ENCODE measurements around the gene HERC2.
"Not testable (repeated sequence)": the region's sequence is repeated elsewhere in the genome, so short reads cannot be mapped to it uniquely, and the experiment has no call there.

The HERC2 gene

DNA sequence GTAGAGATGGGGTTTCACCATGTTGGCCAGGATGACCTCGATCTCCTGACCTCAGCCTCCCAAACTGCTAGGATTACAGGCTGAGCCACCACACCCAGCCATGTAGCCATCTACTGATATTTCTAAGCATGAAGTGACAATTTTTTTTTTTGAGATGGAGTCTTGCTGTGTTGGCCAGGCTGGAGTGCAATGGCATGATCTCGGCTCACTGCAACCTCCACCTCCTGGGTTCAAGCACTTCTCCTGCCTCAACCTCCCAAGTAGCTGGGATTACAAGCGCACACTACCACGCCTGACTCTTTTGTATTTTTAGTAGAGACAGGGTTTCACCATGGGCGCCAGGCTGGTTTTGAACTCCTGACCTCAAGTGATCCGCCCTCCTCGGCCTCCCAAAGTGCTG is 5.0 kb downstream of the HERC2 start:
- H3K79me2 ChIP-seq (ENCODE audit: insufficient read depth, low read length); H3K9me2 ChIP-seq (replicated peaks; ENCODE audit: insufficient read depth, low read length); H3K27ac ChIP-seq (ENCODE audit: low read depth, low read length); H3K4me2 ChIP-seq (ENCODE audit: low read depth, low read length, poor library complexity, severe bottlenecking); H3K4me3 ChIP-seq (ENCODE audit: insufficient read depth, low read length, poor library complexity, severe bottlenecking); H4K20me1 ChIP-seq (ENCODE audit: low read depth, low read length); H3K9me3 ChIP-seq (ENCODE audit: insufficient read depth, low read length); H3K36me3 ChIP-seq (ENCODE audit: low read length); H2AFZ ChIP-seq (ENCODE audit: low read depth, low read length, severe bottlenecking); H3K27me3 ChIP-seq (ENCODE audit: low read length); H3K9ac ChIP-seq (ENCODE audit: low read length); H3F3A ChIP-seq (ENCODE audit: insufficient read depth): not testable (repeated sequence)

DNA sequence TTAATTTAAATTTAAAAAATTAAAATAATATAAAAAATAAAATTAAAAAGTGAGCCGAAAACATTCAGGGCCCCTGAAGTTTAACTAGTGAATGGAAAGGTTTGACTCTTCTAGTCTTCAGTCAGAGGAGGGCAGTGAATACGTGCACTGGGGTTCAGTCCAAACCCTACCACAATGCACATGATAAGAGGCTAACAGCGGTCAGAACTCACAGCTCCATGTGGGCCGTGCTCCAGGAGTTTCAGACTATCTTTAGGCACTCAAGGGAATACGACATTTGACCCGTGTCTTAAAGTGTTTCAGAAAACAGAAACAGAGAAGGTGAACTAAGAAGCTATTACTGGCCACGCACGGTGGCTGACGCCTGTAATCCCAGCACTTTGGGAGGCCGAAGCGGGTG is 11.5 kb downstream of the HERC2 start:
- not testable (repeated sequence) for H3K27ac ChIP-seq (ENCODE audit: low read depth, low read length); H3K9ac ChIP-seq (ENCODE audit: low read length); H3K27me3 ChIP-seq (ENCODE audit: low read length); H3K36me3 ChIP-seq (ENCODE audit: low read length); H3K9me2 ChIP-seq (replicated peaks; ENCODE audit: insufficient read depth, low read length); H4K20me1 ChIP-seq (ENCODE audit: low read depth, low read length); H3K79me2 ChIP-seq (ENCODE audit: insufficient read depth, low read length); H3K4me3 ChIP-seq (ENCODE audit: insufficient read depth, low read length, poor library complexity, severe bottlenecking); H3K9me3 ChIP-seq (ENCODE audit: insufficient read depth, low read length); H3F3A ChIP-seq (ENCODE audit: insufficient read depth); H2AFZ ChIP-seq (ENCODE audit: low read depth, low read length, severe bottlenecking); H3K4me2 ChIP-seq (ENCODE audit: low read depth, low read length, poor library complexity, severe bottlenecking)

DNA sequence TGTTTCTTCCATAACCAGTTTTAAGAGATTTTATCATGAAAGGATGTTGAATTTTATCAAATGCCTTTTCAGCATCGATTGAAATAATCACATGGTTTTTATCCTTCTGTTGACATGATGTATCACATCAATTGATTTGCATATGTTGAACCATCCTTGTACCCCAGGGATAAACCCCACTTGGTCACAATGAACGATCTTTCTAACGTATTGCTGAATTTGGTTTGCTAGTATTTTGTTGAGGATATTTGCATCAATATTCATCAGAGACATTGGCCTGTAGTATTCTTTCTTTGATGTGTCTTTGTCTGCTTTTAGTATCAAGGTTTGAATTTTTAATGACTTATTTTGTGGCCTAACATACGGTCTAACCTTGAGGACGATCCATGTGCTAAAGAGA is 13.3 kb downstream of the HERC2 start:
- not testable (repeated sequence) for H3K9me2 ChIP-seq (replicated peaks; ENCODE audit: insufficient read depth, low read length); H3K79me2 ChIP-seq (ENCODE audit: insufficient read depth, low read length); H4K20me1 ChIP-seq (ENCODE audit: low read depth, low read length); H3K27ac ChIP-seq (ENCODE audit: low read depth, low read length); H3K9ac ChIP-seq (ENCODE audit: low read length); H3K4me2 ChIP-seq (ENCODE audit: low read depth, low read length, poor library complexity, severe bottlenecking); H3K4me3 ChIP-seq (ENCODE audit: insufficient read depth, low read length, poor library complexity, severe bottlenecking); H2AFZ ChIP-seq (ENCODE audit: low read depth, low read length, severe bottlenecking); H3K9me3 ChIP-seq (ENCODE audit: insufficient read depth, low read length); H3K36me3 ChIP-seq (ENCODE audit: low read length); H3F3A ChIP-seq (ENCODE audit: insufficient read depth); H3K27me3 ChIP-seq (ENCODE audit: low read length)

DNA sequence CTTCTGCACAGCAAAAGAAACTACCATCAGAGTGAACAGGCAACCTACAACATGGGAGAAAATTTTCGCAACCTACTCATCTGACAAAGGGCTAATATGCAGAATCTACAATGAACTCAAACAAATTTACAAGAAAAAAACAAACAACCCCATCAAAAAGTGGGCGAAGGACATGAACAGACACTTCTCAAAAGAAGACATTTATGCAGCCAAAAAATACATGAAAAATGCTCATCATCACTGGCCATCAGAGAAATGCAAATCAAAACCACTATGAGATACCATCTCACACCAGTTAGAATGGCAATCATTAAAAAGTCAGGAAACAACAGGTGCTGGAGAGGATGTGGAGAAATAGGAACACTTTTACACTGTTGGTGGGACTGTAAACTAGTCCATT is 16.3 kb downstream of the HERC2 start:
- H3K4me3 ChIP-seq (ENCODE audit: insufficient read depth, low read length, poor library complexity, severe bottlenecking); H3K27ac ChIP-seq (ENCODE audit: low read depth, low read length); H3K9ac ChIP-seq (ENCODE audit: low read length); H3K4me2 ChIP-seq (ENCODE audit: low read depth, low read length, poor library complexity, severe bottlenecking); H3K36me3 ChIP-seq (ENCODE audit: low read length); H2AFZ ChIP-seq (ENCODE audit: low read depth, low read length, severe bottlenecking); H3F3A ChIP-seq (ENCODE audit: insufficient read depth); H4K20me1 ChIP-seq (ENCODE audit: low read depth, low read length); H3K9me3 ChIP-seq (ENCODE audit: insufficient read depth, low read length); H3K27me3 ChIP-seq (ENCODE audit: low read length); H3K9me2 ChIP-seq (replicated peaks; ENCODE audit: insufficient read depth, low read length); H3K79me2 ChIP-seq (ENCODE audit: insufficient read depth, low read length): not testable (repeated sequence)

DNA sequence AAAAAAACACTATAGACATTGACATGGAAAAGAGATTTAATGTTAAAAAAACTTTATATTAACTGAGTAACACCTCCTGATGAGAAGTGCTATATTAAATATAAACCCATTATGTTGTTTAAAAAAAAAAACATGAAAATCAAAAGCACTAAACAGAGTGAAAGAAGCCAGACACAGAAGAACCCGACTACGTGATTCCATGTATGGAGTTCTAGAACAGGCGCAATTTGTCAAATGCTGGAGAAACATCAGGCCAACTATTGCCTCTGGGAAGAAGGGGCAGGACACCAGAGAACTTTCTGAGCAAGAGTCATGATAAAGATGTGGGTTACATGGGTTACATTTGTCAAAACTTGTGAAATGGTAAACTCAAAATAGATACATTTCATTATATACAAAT is 24.5 kb downstream of the HERC2 start:
- H3F3A ChIP-seq (ENCODE audit: insufficient read depth); H3K79me2 ChIP-seq (ENCODE audit: insufficient read depth, low read length); H3K4me3 ChIP-seq (ENCODE audit: insufficient read depth, low read length, poor library complexity, severe bottlenecking); H3K27me3 ChIP-seq (ENCODE audit: low read length); H4K20me1 ChIP-seq (ENCODE audit: low read depth, low read length); H3K9me2 ChIP-seq (replicated peaks; ENCODE audit: insufficient read depth, low read length); H3K36me3 ChIP-seq (ENCODE audit: low read length); H3K9me3 ChIP-seq (ENCODE audit: insufficient read depth, low read length); H3K27ac ChIP-seq (ENCODE audit: low read depth, low read length); H3K4me2 ChIP-seq (ENCODE audit: low read depth, low read length, poor library complexity, severe bottlenecking); H2AFZ ChIP-seq (ENCODE audit: low read depth, low read length, severe bottlenecking); H3K9ac ChIP-seq (ENCODE audit: low read length): not testable (repeated sequence)

DNA sequence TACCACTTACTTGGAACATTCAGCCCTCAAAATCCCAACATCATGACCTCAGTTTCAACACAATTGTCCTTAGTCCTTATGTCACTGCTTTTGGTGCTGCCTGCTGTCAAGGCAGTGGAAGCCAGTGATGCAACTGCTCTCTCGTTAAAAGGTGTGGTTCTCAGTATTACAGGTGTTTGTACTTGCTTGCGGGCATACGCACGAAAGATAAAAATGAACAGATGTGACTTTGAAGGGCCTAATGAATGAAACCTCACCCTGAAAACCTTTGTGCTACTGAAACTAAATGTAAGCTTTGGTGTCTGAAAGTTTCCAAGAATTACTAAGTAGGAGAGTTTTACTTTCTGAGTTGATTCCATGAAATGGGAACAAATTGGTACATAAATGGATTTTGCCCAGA is 25.2 kb downstream of the HERC2 start:
- H3K27me3 ChIP-seq (ENCODE audit: low read length); H3K4me2 ChIP-seq (ENCODE audit: low read depth, low read length, poor library complexity, severe bottlenecking); H3F3A ChIP-seq (ENCODE audit: insufficient read depth); H3K79me2 ChIP-seq (ENCODE audit: insufficient read depth, low read length); H3K36me3 ChIP-seq (ENCODE audit: low read length); H3K27ac ChIP-seq (ENCODE audit: low read depth, low read length); H3K4me3 ChIP-seq (ENCODE audit: insufficient read depth, low read length, poor library complexity, severe bottlenecking); H2AFZ ChIP-seq (ENCODE audit: low read depth, low read length, severe bottlenecking); H3K9me3 ChIP-seq (ENCODE audit: insufficient read depth, low read length); H4K20me1 ChIP-seq (ENCODE audit: low read depth, low read length); H3K9me2 ChIP-seq (replicated peaks; ENCODE audit: insufficient read depth, low read length); H3K9ac ChIP-seq (ENCODE audit: low read length): not testable (repeated sequence)

DNA sequence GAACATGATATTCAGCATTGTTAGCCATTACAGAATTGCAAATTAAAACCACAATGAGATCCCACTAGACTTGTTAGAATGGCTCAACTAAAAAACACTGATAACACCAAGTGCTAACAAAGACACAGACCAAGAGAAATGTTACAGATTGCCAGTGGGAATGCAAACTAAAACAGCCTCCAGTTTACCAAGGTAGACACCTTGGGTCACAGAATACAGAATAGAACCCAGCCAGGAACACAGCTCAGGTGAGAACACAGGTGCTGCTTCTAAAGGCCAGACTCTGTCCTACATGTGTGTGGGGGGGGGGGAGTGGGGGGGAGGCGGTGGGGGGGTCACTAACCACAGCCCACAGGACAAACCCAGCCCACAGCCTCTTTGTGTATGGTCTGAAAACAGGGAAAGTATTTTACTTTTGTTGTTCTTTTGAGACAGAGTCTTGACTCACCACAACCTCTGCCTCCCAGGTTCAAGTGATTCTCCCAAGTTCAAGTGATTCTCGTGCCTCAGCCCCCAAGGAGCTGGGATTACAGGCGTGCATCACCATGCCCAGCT is 26.9 kb downstream of the HERC2 start:
- H4K20me1 ChIP-seq (ENCODE audit: low read depth, low read length); H3K9me2 ChIP-seq (replicated peaks; ENCODE audit: insufficient read depth, low read length); H3K27ac ChIP-seq (ENCODE audit: low read depth, low read length); H3K4me3 ChIP-seq (ENCODE audit: insufficient read depth, low read length, poor library complexity, severe bottlenecking); H3F3A ChIP-seq (ENCODE audit: insufficient read depth); H3K9me3 ChIP-seq (ENCODE audit: insufficient read depth, low read length); H3K27me3 ChIP-seq (ENCODE audit: low read length); H3K4me2 ChIP-seq (ENCODE audit: low read depth, low read length, poor library complexity, severe bottlenecking); H3K36me3 ChIP-seq (ENCODE audit: low read length); H2AFZ ChIP-seq (ENCODE audit: low read depth, low read length, severe bottlenecking); H3K79me2 ChIP-seq (ENCODE audit: insufficient read depth, low read length); H3K9ac ChIP-seq (ENCODE audit: low read length): not testable (repeated sequence)

DNA sequence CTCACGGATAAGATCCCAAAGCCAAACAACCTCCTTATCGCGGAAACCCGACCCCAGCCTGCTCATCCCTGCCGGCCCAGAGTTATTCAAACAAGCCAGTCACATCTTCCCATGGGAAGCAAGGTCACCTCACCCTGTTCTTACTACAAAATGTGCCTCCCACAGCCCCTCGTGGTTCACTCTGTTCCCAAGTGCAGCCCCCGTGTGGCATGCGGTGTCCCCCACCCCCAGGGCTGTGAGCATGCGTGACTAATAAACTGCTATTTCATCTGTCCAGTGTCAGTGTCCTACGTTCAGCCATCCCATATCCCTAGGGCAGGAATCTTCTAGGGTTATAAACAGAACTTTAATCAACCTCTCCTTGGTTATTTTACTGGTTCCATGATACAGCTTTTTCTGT is 27.4 kb downstream of the HERC2 start:
- H3K4me2 ChIP-seq (ENCODE audit: low read depth, low read length, poor library complexity, severe bottlenecking); H3K27me3 ChIP-seq (ENCODE audit: low read length); H3K9me3 ChIP-seq (ENCODE audit: insufficient read depth, low read length); H2AFZ ChIP-seq (ENCODE audit: low read depth, low read length, severe bottlenecking); H3K36me3 ChIP-seq (ENCODE audit: low read length); H3K9me2 ChIP-seq (replicated peaks; ENCODE audit: insufficient read depth, low read length); H3F3A ChIP-seq (ENCODE audit: insufficient read depth); H3K9ac ChIP-seq (ENCODE audit: low read length); H3K79me2 ChIP-seq (ENCODE audit: insufficient read depth, low read length); H3K4me3 ChIP-seq (ENCODE audit: insufficient read depth, low read length, poor library complexity, severe bottlenecking); H3K27ac ChIP-seq (ENCODE audit: low read depth, low read length); H4K20me1 ChIP-seq (ENCODE audit: low read depth, low read length): not testable (repeated sequence)
